GM23338 (cell line): Measurements from ENCODE around the gene CHCHD6. TPM values are rescaled to one million over a fixed set of nuclear protein-coding genes. Genes with fewer than 3 reads are reported as not detected.

Experiments
- ATAC-seq: fragments of 200-7000 bp; cut with Tn5 transposase; 3 replicates; pipeline ENCODE4 v1.9.1; 2020
- DNase-seq: peaks from one replicate; pipeline ENCODE4 v3.0.0-alpha.2; 2015; ENCODE audit warnings: low spot score
- H2AFZ ChIP-seq: fragments of 200-600 bp; sonication (generic); 2 replicates; pipeline ENCODE4 v1.8.0; 2016; ENCODE audit warnings: antibody characterized with exemption, mild to moderate bottlenecking, moderate library complexity
- H3F3A ChIP-seq: fragments of 200-600 bp; sonication (generic); replicated peaks from 2 replicates; pipeline ENCODE4 v1.8.0; 2017; ENCODE audit warnings: antibody characterized with exemption, mixed run types, low read depth
- H3K27ac ChIP-seq: fragments of 200-600 bp; sonication (generic); 2 replicates; pipeline ENCODE4 v1.6.1; 2016; ENCODE audit warnings: low read depth
- H3K27me3 ChIP-seq: fragments of 200-600 bp; sonication (generic); 2 replicates; pipeline ENCODE4 v1.8.0; 2016; ENCODE audit warnings: mild to moderate bottlenecking, mixed run types, moderate library complexity; ENCODE audit not compliant: insufficient read depth
- H3K36me3 ChIP-seq: fragments of 200-600 bp; sonication (generic); 2 replicates; pipeline ENCODE4 v1.8.0; 2016; ENCODE audit warnings: mild to moderate bottlenecking; ENCODE audit not compliant: insufficient read depth
- H3K4me1 ChIP-seq: fragments of 200-600 bp; sonication (generic); 2 replicates; pipeline ENCODE4 v1.8.0; 2016; ENCODE audit warnings: mild to moderate bottlenecking, moderate library complexity; ENCODE audit not compliant: insufficient read depth
- H3K4me2 ChIP-seq: fragments of 200-600 bp; sonication (generic); 2 replicates; pipeline ENCODE4 v1.7.1; 2017; ENCODE audit warnings: mixed run types
- H3K4me3 ChIP-seq: fragments of 200-600 bp; sonication (generic); 2 replicates; pipeline ENCODE4 v1.6.1; 2016; ENCODE audit warnings: mixed run types
- H3K79me2 ChIP-seq: fragments of 200-600 bp; sonication (generic); replicated peaks from 2 replicates; pipeline ENCODE4 v1.8.0; 2017; ENCODE audit warnings: mild to moderate bottlenecking; ENCODE audit not compliant: insufficient read depth
- H3K9me2 ChIP-seq: fragments of 200-600 bp; sonication (generic); 2 replicates; pipeline ENCODE4 v1.8.0; 2017; ENCODE audit not compliant: insufficient read depth
- H4K20me1 ChIP-seq: fragments of 200-600 bp; sonication (generic); replicated peaks from 2 replicates; pipeline ENCODE4 v1.8.0; 2017; ENCODE audit warnings: mild to moderate bottlenecking; ENCODE audit not compliant: insufficient read depth
- H3K27ac Mint-ChIP-seq: 2 replicates; pipeline ENCODE4 v1.8.0; 2020; ENCODE audit warnings: inconsistent platforms, mild to moderate bottlenecking, moderate library complexity, mixed read lengths
- H3K27me3 Mint-ChIP-seq: 3 replicates; pipeline ENCODE4 v1.8.0; 2022; ENCODE audit warnings: low read depth, mild to moderate bottlenecking, moderate library complexity, mixed read lengths, inconsistent platforms; ENCODE audit not compliant: insufficient read depth, poor library complexity
- H3K36me3 Mint-ChIP-seq: 3 replicates; pipeline ENCODE4 v1.8.0; 2021; ENCODE audit warnings: low read depth, mild to moderate bottlenecking, inconsistent platforms, moderate library complexity, mixed read lengths
- H3K4me1 Mint-ChIP-seq: 3 replicates; pipeline ENCODE4 v1.8.0; 2020; ENCODE audit warnings: mild to moderate bottlenecking, inconsistent platforms, mixed read lengths
- H3K4me3 Mint-ChIP-seq: 3 replicates; pipeline ENCODE4 v1.8.0; 2021; ENCODE audit warnings: moderate library complexity, mild to moderate bottlenecking, inconsistent platforms, mixed read lengths
- H3K9me3 Mint-ChIP-seq: 3 replicates; pipeline ENCODE4 v1.8.0; 2020; ENCODE audit warnings: moderate library complexity, mild to moderate bottlenecking, inconsistent platforms, mixed read lengths
- CREB1 ChIP-seq: fragments of 250-450 bp; sonication (Bioruptor Pico); IDR thresholded peaks from 2 replicates; pipeline ENCODE4 v1.5.0; 2020; ENCODE audit warnings: low read depth, mild to moderate bottlenecking, moderate library complexity
- CTCF ChIP-seq, 2 experiments: fragments of 200-600 bp in 1 of 2; sonication (generic) in 1 of 2; conservative IDR thresholded peaks; 2 replicates each; pipeline versions ENCODE4 v1.5.1 to v1.6.1; 2016 to 2017; ENCODE audit warnings: antibody characterized with exemption in 2 of 2, low read depth in 2 of 2, mild to moderate bottlenecking in 2 of 2, moderate library complexity in 1 of 2
- ETS1 ChIP-seq: IDR thresholded peaks from 2 replicates; pipeline ENCODE4 v1.6.1; 2016; ENCODE audit warnings: antibody characterized with exemption
- EZH2 ChIP-seq: fragments of 200-600 bp; sonication (generic); IDR thresholded peaks from one replicate; pipeline ENCODE4 v1.8.0; 2017; ENCODE audit warnings: antibody characterized with exemption, mild to moderate bottlenecking, low read depth; ENCODE audit not compliant: unreplicated experiment
- EZH2phosphoT487 ChIP-seq: fragments of 200-600 bp; sonication (generic); IDR thresholded peaks from one replicate; pipeline ENCODE4 v1.8.1; 2018; ENCODE audit warnings: antibody characterized with exemption; ENCODE audit not compliant: unreplicated experiment
- JUNB ChIP-seq: IDR thresholded peaks from one replicate; pipeline ENCODE4 v1.6.1; 2016; ENCODE audit warnings: antibody characterized with exemption; ENCODE audit not compliant: unreplicated experiment
- NANOG ChIP-seq: IDR thresholded peaks from 2 replicates; pipeline ENCODE4 v1.6.1; 2016; ENCODE audit warnings: antibody characterized with exemption, borderline replicate concordance
- POLR2AphosphoS5 ChIP-seq: IDR thresholded peaks from 2 replicates; pipeline ENCODE4 v1.6.1; 2016; ENCODE audit warnings: antibody characterized with exemption, low read depth
- STAT1 ChIP-seq: IDR thresholded peaks from one replicate; pipeline ENCODE4 v1.6.1; 2016; ENCODE audit warnings: antibody characterized with exemption; ENCODE audit not compliant: unreplicated experiment
- ZNF114 ChIP-seq: fragments of 250-450 bp; sonication (Bioruptor Pico); IDR thresholded peaks from 2 replicates; pipeline ENCODE4 v1.5.0; 2020; ENCODE audit warnings: mild to moderate bottlenecking, moderate library complexity
- ZNF331 ChIP-seq: fragments of 250-450 bp; sonication (Bioruptor Pico); IDR thresholded peaks from 2 replicates; pipeline ENCODE4 v1.5.0; 2020; ENCODE audit warnings: low read depth, mild to moderate bottlenecking, moderate library complexity
- ZNF462 ChIP-seq: fragments of 250-450 bp; sonication (Bioruptor Pico); IDR thresholded peaks from 2 replicates; pipeline ENCODE4 v1.5.0; 2020; ENCODE audit warnings: mild to moderate bottlenecking, moderate library complexity
- polyA plus RNA-seq: library from polyadenylated mRNA; unstranded; fragments of >200 nt; fragmentation: Nextera tagmentation; extraction: Ambion mirVana; gene quantifications from 2 replicates; pipeline ENCODE4 v1.2.1, GENCODE V29; 2016
- total RNA-seq: library from RNA; depleted of rRNA; stranded (reverse); fragments of >200 nt; shearing (Covaris generic); gene quantifications from 2 replicates; pipeline ENCODE4 v1.2.3, GENCODE V29; 2014
- TF ChIP-seq, protein P1 (sequence below): IDR thresholded peaks from one replicate; pipeline ENCODE4 v1.6.1; 2018; ENCODE audit warnings: antibody characterized with exemption; ENCODE audit not compliant: unreplicated experiment

CHCHD6 gene
- total and polyA plus RNA-seq, 2 experiments from 2014 or later = 28.8 to 43.0 TPM

DNA sequence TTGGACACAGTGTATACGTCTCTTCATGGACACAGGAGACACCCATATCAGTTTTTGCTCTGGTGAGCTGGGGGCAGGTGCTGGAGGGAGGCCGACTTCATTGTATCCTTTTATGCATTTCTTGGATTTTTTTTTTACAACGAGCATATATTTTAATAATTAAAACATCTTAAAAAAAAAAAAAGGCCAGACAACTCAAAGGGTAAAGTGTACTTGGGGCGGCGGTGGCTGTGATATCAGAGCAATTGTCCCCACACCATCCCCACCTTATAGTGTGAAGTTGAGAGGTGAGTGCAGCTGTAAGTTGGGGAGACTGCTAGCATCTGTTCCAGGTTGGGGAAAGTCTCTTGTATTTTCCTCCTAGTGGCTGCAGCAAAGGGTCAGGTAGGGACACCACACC is 266.9 kb downstream of the CHCHD6 start:
- H3K27ac ChIP-seq = no peak overlapping the region

More for the DNA sequence above, 266.9 kb downstream of the CHCHD6 start:
- no peak overlapping the region for H2AFZ ChIP-seq
- H3K27me3 ChIP-seq = no peaks in the 10 kb centered on the region
- Mint-ChIP-seq H3K27ac (no peak overlapping the region), H3K36me3 (0 out of 3 replicates have a peak, but pooled peaks cover 5% of the 10 kb centered on the region), H3K27me3 (peaks cover 2% of the 10 kb centered on the region), H3K4me1 (peaks cover 28% of the 10 kb centered on the region), H3K4me3 (no peak overlapping the region), H3K9me3 (peaks cover 12% of the 10 kb centered on the region)
- no peaks in the 10 kb centered on the region for H3K9me2 ChIP-seq
- no peaks in the 10 kb centered on the region for H3K79me2 ChIP-seq
- no peak for TF ChIP-seq ETS1
- no peak for TF ChIP-seq ZNF331 (CRISPR knock-in tag)
- TF ChIP-seq EZH2phosphoT487 = no peak
- no peak for TF ChIP-seq POLR2AphosphoS5
- TF ChIP-seq ZNF462 (CRISPR knock-in tag) = no peak
- no peak for TF ChIP-seq STAT1
- TF ChIP-seq NANOG = no peak
- TF ChIP-seq ZNF114 (CRISPR knock-in tag) = no peak
- no peak for TF ChIP-seq JUNB
- TF ChIP-seq, protein P1, sequence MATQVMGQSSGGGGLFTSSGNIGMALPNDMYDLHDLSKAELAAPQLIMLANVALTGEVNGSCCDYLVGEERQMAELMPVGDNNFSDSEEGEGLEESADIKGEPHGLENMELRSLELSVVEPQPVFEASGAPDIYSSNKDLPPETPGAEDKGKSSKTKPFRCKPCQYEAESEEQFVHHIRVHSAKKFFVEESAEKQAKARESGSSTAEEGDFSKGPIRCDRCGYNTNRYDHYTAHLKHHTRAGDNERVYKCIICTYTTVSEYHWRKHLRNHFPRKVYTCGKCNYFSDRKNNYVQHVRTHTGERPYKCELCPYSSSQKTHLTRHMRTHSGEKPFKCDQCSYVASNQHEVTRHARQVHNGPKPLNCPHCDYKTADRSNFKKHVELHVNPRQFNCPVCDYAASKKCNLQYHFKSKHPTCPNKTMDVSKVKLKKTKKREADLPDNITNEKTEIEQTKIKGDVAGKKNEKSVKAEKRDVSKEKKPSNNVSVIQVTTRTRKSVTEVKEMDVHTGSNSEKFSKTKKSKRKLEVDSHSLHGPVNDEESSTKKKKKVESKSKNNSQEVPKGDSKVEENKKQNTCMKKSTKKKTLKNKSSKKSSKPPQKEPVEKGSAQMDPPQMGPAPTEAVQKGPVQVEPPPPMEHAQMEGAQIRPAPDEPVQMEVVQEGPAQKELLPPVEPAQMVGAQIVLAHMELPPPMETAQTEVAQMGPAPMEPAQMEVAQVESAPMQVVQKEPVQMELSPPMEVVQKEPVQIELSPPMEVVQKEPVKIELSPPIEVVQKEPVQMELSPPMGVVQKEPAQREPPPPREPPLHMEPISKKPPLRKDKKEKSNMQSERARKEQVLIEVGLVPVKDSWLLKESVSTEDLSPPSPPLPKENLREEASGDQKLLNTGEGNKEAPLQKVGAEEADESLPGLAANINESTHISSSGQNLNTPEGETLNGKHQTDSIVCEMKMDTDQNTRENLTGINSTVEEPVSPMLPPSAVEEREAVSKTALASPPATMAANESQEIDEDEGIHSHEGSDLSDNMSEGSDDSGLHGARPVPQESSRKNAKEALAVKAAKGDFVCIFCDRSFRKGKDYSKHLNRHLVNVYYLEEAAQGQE = no peak
- TF ChIP-seq EZH2 = no peak
- no peak for TF ChIP-seq CTCF (conservative IDR thresholded peaks at IDR 0.05; ENCODE audit: low read depth in 2 of 2)
- TF ChIP-seq CREB1 = no peak
- no peak overlapping the region for H3K4me3 ChIP-seq
- DNase-seq = no peak
- H3K36me3 ChIP-seq = no peaks in the 10 kb centered on the region
- H3K4me2 ChIP-seq = no peak overlapping the region
- H3K4me1 ChIP-seq = no peaks in the 10 kb centered on the region
- H4K20me1 ChIP-seq = no peaks in the 10 kb centered on the region
- ATAC-seq = no peak
- no peaks in the 10 kb centered on the region for H3F3A ChIP-seq
